ENCODE measurements around the gene ISG20.

ISG20 gene

DNA sequence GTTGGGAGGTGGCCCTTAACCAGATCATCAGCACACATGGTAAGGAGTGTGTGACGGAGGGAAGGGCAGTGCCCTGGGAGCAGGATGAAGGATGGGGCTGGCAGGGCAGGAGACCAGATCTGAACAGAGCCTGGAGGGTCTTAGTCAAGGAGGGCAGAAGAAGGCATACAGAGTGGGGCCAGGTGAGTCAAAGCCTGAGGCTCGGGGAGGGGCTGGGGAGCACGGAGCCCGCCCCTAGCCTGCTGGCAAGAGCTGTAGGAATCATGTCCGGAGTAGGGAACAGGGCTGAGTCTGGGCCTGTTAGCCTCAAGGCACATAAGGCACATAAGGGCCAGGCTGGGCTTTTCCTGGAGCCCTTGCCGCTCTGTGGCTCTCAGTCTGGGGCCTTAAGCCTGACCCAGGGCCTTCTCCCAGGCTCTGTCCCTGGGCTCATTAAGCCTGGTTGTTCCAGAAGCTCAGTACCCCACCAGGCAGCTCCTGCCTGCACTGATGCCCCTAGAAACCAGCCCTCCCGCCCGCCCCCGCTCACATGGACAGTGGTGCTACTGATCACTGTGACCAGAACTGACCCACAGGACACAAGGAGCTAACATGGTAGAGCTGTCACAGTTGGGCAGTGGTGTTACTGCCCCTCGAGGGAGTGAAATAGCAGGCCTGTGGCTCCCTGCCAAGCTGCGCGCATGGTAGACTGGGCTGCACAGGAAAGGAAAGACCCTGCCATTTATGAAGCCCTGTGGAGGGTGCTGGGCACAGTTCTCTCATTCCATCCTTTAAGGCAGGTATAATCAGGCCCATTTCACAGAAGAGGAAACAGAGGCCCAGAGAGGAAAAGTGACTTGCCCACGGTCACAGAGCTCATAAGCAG, 14.6 kb downstream of the ISG20 start:
- no peak overlapping the region for H3K9ac ChIP-seq (ENCODE audit: low read depth in 1 of 2, low read length in 2 of 2)
- H3K9me3 ChIP-seq (ENCODE audit: control insufficient read depth in 2 of 2, low read length in 2 of 2): no peaks in the 10 kb centered on the region
- H3K4me3 ChIP-seq (ENCODE audit: low read length in 2 of 2): no peak overlapping the region
- H3K36me3 ChIP-seq (ENCODE audit: control insufficient read depth in 2 of 2, insufficient read depth in 2 of 2, low read length in 2 of 2): peaks cover 0 to 1% of the 10 kb centered on the region in 2 donors
- H3K4me1 ChIP-seq (ENCODE audit: control insufficient read depth in 2 of 2, insufficient read depth in 2 of 2, low read length in 2 of 2): peaks cover 10 to 19% of the 10 kb centered on the region in 2 donors
- no peaks in the 10 kb centered on the region for H3K27me3 ChIP-seq (ENCODE audit: control insufficient read depth in 2 of 2, insufficient read depth in 2 of 2, low read length in 2 of 2)
- H3K27ac ChIP-seq (ENCODE audit: low read depth in 2 of 2, low read length in 2 of 2): no peak overlapping the region

DNA sequence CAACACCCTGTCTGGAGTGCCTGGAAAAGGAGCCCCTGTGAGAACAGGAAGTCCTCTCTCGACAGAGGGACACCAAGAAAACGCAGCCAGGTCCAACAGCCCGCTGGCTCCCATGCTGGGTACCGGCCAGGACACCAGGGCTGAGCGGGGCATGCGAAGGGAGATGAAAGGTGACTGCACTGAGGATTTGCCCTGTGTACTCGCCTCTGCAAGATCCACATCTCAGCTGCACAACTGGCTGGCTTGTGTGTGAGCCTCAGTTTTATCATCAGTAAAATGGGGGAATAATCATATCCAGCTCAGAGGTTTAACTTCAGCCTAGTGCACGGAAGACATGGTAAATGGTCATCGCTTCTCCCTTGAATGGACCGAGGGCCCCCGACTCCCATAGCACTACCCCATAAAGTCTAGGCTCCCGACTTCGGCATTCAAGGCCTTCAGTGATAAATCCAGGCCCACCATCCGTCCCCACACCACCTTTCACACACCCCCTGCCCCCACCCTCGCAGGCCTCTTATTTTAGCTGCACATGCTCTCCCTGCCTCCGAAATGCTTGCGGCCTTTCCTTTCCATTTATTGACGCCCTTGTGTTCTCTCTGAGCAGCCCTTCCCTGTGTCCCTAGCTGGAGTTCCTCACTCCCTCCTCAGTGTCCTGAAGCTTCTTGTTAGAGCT, 15.8 kb downstream of the ISG20 start:
- Histone ChIP-seq H3K36me3 (ENCODE audit: control insufficient read depth in 2 of 2, insufficient read depth in 2 of 2, low read length in 2 of 2) (no peaks in the 10 kb centered on the region), H3K27me3 (ENCODE audit: control insufficient read depth in 2 of 2, insufficient read depth in 2 of 2, low read length in 2 of 2) (no peaks in the 10 kb centered on the region), H3K4me3 (ENCODE audit: low read length in 2 of 2) (no peak overlapping the region), H3K9me3 (ENCODE audit: control insufficient read depth in 2 of 2, low read length in 2 of 2) (no peaks in the 10 kb centered on the region), H3K4me1 (ENCODE audit: control insufficient read depth in 2 of 2, insufficient read depth in 2 of 2, low read length in 2 of 2) (peaks cover 0 to 8% of the 10 kb centered on the region in 2 donors), H3K27ac (ENCODE audit: low read depth in 2 of 2, low read length in 2 of 2) (no peak overlapping the region), H3K9ac (ENCODE audit: low read depth in 1 of 2, low read length in 2 of 2) (no peak overlapping the region)

DNA sequence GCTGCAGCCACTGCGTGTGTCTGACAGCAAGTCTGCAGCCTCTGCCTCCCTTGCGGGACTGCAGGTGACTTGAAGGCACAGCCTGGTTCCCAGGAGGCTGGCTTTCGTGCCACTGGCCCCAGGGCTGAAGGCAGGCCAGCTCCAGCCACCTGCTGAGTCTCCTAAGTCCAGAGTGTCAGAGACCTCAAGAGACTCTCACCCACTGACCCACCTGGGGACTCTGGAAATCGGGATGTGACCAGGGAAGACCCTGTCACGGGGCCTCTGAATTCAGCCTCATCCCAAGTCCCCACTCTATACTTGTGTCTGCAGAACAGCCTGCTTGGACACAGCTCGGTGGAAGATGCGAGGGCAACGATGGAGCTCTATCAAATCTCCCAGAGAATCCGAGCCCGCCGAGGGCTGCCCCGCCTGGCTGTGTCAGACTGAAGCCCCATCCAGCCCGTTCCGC, 16.3 kb downstream of the ISG20 start:
- Histone ChIP-seq H3K27me3 (ENCODE audit: control insufficient read depth in 2 of 2, insufficient read depth in 2 of 2, low read length in 2 of 2) (no peaks in the 10 kb centered on the region), H3K9ac (ENCODE audit: low read depth in 1 of 2, low read length in 2 of 2) (no peak overlapping the region), H3K27ac (ENCODE audit: low read depth in 2 of 2, low read length in 2 of 2) (no peak overlapping the region), H3K36me3 (ENCODE audit: control insufficient read depth in 2 of 2, insufficient read depth in 2 of 2, low read length in 2 of 2) (no peaks in the 10 kb centered on the region), H3K4me1 (ENCODE audit: control insufficient read depth in 2 of 2, insufficient read depth in 2 of 2, low read length in 2 of 2) (peaks cover 0 to 3% of the 10 kb centered on the region in 2 donors), H3K9me3 (ENCODE audit: control insufficient read depth in 2 of 2, low read length in 2 of 2) (no peaks in the 10 kb centered on the region), H3K4me3 (ENCODE audit: low read length in 2 of 2) (no peak overlapping the region)

DNA sequence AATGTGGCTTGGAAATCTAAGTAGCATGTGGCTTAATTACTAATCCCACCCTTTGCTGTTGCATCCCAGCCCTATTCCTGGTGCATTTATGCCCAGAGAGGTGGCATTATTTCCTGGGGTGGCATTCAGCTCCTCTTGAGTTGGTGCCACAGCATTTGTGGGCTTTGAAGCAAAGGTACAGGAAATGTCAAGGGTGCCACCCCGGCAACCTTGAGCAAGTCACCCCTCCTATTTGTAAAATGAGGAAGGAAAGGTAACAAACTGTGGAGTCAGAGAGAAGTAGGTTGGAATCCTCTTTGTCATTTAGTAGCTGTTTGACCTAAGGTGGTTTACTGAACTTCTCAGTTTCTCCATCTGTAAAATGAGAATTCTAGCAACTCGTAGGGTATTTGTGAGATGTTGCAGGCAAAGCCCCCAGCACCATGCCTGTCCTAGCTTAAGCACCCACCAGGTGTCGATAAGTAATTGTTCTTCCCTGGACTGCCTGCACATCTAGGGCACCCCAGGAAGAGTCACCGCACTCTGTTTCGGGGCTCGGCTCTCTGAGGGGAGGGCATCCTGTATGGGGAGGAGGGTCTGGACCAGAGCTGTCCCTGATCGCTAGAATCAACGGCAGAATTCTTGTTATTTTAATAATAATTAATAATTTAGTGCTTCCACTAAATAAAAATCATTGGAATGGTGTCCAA, 17.1 kb downstream of the ISG20 start:
- Histone ChIP-seq H3K4me3 (ENCODE audit: low read length in 2 of 2) (no peak overlapping the region), H3K4me1 (ENCODE audit: control insufficient read depth in 2 of 2, insufficient read depth in 2 of 2, low read length in 2 of 2) (peaks cover 0 to 3% of the 10 kb centered on the region in 2 donors), H3K27ac (ENCODE audit: low read depth in 2 of 2, low read length in 2 of 2) (no peak overlapping the region), H3K9ac (ENCODE audit: low read depth in 1 of 2, low read length in 2 of 2) (no peak overlapping the region), H3K27me3 (ENCODE audit: control insufficient read depth in 2 of 2, insufficient read depth in 2 of 2, low read length in 2 of 2) (no peaks in the 10 kb centered on the region), H3K36me3 (ENCODE audit: control insufficient read depth in 2 of 2, insufficient read depth in 2 of 2, low read length in 2 of 2) (no peaks in the 10 kb centered on the region), H3K9me3 (ENCODE audit: control insufficient read depth in 2 of 2, low read length in 2 of 2) (no peaks in the 10 kb centered on the region)

DNA sequence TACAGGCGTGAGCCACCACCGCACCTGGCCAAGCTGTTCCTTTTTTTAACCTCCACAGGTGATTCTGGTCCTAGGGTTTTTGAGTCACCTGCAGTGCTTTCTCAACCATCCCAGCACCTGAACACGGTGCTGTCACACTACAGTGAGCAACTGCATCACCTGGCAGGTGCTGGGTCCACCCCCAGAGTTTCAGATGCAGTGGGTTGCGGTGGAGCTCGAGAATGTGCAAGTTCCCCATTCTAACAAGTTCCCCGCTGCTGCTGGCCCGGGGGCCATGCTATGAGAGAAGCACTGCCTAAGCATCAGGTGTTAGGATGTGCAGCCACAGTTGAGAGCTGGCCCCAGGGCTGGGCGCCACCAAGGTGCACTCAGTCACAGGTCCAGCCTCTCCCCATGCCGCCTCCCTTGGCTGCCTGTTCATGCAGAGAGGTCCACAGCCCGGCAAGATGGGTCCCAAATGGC, 18.0 kb downstream of the ISG20 start:
- no peak overlapping the region for H3K9ac ChIP-seq (ENCODE audit: low read depth in 1 of 2, low read length in 2 of 2)
- peaks cover 0 to 3% of the 10 kb centered on the region in 2 donors for H3K4me1 ChIP-seq (ENCODE audit: control insufficient read depth in 2 of 2, insufficient read depth in 2 of 2, low read length in 2 of 2)
- no peak overlapping the region for H3K4me3 ChIP-seq (ENCODE audit: low read length in 2 of 2)
- H3K27ac ChIP-seq (ENCODE audit: low read depth in 2 of 2, low read length in 2 of 2): no peak overlapping the region
- no peaks in the 10 kb centered on the region for H3K36me3 ChIP-seq (ENCODE audit: control insufficient read depth in 2 of 2, insufficient read depth in 2 of 2, low read length in 2 of 2)
- no peaks in the 10 kb centered on the region for H3K27me3 ChIP-seq (ENCODE audit: control insufficient read depth in 2 of 2, insufficient read depth in 2 of 2, low read length in 2 of 2)
- no peaks in the 10 kb centered on the region for H3K9me3 ChIP-seq (ENCODE audit: control insufficient read depth in 2 of 2, low read length in 2 of 2)

DNA sequence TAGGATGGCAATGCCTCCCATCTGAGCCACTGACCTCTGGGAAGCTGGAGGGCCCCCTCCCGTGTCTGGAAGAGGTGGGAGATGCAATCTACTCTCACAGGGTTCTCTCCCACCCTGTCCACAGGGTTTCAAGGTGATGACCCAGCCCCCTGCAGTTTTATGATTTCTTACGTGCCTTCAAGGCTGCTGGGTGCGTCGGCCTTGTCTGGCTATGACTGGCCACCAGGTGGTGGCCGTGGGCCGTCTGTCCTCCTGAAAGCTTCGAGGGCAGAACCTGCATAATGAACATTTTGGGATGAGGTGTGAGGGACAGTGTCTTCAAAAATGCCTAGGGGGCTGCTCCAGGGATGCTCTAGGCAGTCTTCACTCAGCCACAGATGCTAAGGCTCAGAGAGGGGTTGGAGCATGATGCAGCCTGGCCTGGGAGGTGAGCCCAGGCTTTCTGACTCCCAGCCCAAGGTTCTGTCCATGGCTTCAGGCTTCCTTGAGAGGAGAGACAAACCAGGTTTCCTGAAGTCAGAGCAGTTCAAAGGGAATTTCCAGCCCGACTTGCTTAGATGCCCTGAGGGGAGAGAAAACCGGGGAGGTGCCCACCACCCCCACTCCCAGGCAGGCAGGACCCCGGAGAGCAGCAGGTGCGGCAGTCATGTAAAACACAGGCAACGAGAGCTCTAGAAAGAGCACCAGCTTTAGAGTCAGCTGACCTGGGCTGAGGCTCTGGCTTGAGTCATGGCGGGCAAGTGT, 18.7 kb downstream of the ISG20 start:
- H3K4me3 ChIP-seq (ENCODE audit: low read length in 2 of 2): no peak overlapping the region
- no peaks in the 10 kb centered on the region for H3K27me3 ChIP-seq (ENCODE audit: control insufficient read depth in 2 of 2, insufficient read depth in 2 of 2, low read length in 2 of 2)
- peaks cover 0 to 3% of the 10 kb centered on the region in 2 donors for H3K4me1 ChIP-seq (ENCODE audit: control insufficient read depth in 2 of 2, insufficient read depth in 2 of 2, low read length in 2 of 2)
- no peaks in the 10 kb centered on the region for H3K9me3 ChIP-seq (ENCODE audit: control insufficient read depth in 2 of 2, low read length in 2 of 2)
- H3K9ac ChIP-seq (ENCODE audit: low read depth in 1 of 2, low read length in 2 of 2): no peak overlapping the region
- no peaks in the 10 kb centered on the region for H3K36me3 ChIP-seq (ENCODE audit: control insufficient read depth in 2 of 2, insufficient read depth in 2 of 2, low read length in 2 of 2)
- H3K27ac ChIP-seq (ENCODE audit: low read depth in 2 of 2, low read length in 2 of 2): no peak overlapping the region

DNA sequence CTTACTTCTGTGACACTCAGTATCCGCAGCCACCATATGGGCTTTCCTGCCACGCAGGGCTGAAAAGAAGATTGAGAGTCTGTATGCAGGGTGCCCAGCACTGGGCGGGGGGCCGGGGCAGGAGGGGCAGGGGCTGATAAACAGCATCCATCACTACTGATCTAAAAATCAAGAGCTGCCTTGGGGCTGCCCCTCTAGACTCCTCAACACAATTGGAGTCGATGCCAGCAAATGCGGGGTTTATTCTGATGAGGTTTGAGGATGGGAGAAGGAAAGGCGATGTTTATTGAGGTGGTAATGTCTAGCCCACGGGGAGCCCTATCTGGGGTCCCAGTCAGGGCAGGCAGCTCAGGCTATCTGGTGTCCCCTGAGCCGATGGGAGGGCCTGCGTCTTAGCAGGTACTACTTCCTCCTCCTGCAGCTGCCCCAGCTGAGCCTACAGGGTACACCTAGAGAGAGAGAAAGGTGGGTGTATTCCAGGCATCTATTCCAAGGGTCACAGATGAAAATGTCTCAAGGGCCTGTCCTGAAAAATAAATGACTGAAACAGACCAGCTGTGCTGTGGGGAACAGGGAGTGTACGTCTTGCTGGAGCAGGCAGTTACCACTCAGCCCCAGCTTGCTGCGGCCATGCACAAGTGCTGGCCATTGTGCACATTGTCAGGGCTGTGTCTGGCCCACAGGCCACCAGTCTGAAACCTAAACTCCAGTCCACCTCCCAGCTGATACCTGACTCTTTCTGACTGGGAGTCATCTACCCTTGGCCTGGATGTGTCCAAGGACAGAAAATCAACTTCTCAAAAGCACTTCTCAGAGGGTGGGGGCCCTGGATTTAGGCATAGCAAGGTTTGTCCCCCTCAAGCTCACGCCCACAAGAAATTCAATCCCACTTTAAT, 19.5 kb downstream of the ISG20 start:
- Histone ChIP-seq H3K4me3 (ENCODE audit: low read length in 2 of 2) (no peak overlapping the region), H3K27me3 (ENCODE audit: control insufficient read depth in 2 of 2, insufficient read depth in 2 of 2, low read length in 2 of 2) (no peaks in the 10 kb centered on the region), H3K9ac (ENCODE audit: low read depth in 1 of 2, low read length in 2 of 2) (no peak overlapping the region), H3K36me3 (ENCODE audit: control insufficient read depth in 2 of 2, insufficient read depth in 2 of 2, low read length in 2 of 2) (no peaks in the 10 kb centered on the region), H3K27ac (ENCODE audit: low read depth in 2 of 2, low read length in 2 of 2) (no peak overlapping the region), H3K9me3 (ENCODE audit: control insufficient read depth in 2 of 2, low read length in 2 of 2) (no peaks in the 10 kb centered on the region), H3K4me1 (ENCODE audit: control insufficient read depth in 2 of 2, insufficient read depth in 2 of 2, low read length in 2 of 2) (peaks cover 0 to 3% of the 10 kb centered on the region in 2 donors)

DNA sequence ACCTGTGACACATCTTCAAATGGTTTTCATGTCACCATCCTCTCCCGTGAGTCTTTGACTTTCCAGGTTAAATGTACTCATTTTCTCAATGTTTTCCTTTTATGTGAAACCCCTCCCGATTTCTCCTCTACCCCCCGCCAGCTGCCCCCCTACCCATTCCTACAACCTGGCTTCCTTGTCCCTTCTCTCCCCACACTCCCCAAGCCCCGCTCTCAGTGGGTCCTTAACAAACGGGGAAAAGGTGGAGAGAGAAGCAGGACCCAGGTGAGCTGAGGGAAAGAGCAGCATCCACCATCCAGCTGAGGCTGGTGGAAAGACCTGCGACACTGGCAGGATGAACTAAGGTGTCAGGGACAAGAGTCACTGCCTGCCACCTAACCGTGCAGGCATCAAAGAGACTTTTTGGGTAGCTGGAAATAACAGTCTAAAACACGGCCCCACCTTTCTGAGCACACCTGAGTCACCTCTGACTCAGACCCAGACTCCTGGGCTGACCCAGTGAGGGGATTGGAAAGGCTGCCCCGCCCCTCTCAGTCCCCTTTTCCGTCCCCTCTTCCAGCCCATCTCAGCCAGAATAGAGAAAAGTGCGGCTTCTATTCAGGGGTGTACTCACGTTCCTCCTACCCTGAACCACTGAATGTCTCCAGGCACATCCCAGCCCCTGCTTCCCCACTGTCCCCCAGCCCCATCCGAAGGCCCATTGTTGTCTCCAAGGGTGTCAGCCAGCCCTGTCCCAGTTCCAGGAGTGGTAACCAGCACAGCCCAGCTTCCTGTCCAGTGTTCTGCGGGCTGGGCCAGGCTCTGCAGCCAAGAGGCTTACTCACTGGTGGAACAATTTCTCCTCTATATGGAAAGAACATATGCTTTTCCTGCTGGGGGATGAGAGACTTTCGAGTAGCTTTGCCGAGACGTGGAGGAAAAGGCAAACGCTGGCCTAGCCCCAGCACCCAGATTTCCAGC, 20.4 kb downstream of the ISG20 start:
- H3K4me3 ChIP-seq (ENCODE audit: low read length in 2 of 2): no peak overlapping the region
- H3K27ac ChIP-seq (ENCODE audit: low read depth in 2 of 2, low read length in 2 of 2): no peak overlapping the region
- no peaks in the 10 kb centered on the region for H3K27me3 ChIP-seq (ENCODE audit: control insufficient read depth in 2 of 2, insufficient read depth in 2 of 2, low read length in 2 of 2)
- H3K36me3 ChIP-seq (ENCODE audit: control insufficient read depth in 2 of 2, insufficient read depth in 2 of 2, low read length in 2 of 2): no peaks in the 10 kb centered on the region
- H3K9ac ChIP-seq (ENCODE audit: low read depth in 1 of 2, low read length in 2 of 2): no peak overlapping the region
- H3K9me3 ChIP-seq (ENCODE audit: control insufficient read depth in 2 of 2, low read length in 2 of 2): no peaks in the 10 kb centered on the region
- H3K4me1 ChIP-seq (ENCODE audit: control insufficient read depth in 2 of 2, insufficient read depth in 2 of 2, low read length in 2 of 2): peaks cover 0 to 3% of the 10 kb centered on the region in 2 donors

Measured in mucosa of rectum (tissue), 2 donors.